Central memory CD4-positive, alpha-beta T cell (primary cell): ENCODE data around the gene MCC.

Experiments used
- DNase-seq: peaks from one replicate; pipeline ENCODE4 v3.0.0; 2022

Gene MCC

GRCh38 chr5:113166852-113167366 is 321.3 kb downstream of the MCC start:
- DNase-seq: no peak

GRCh38 chr5:113166261-113166660 is 322.0 kb downstream of the MCC start:
- no peak for DNase-seq

- DNase-seq: no peak
These were observed 324.2 kb downstream of the MCC start for GRCh38 chr5:113164021-113164420.

- DNase-seq: no peak
These were observed 324.9 kb downstream of the MCC start for GRCh38 chr5:113163328-113163727.

GRCh38 chr5:113162770-113163169 is 325.5 kb downstream of the MCC start:
- no peak for DNase-seq

- no peak for DNase-seq
These were observed 326.0 kb downstream of the MCC start for GRCh38 chr5:113162208-113162607.

- DNase-seq: no peak
These were observed 326.4 kb downstream of the MCC start for GRCh38 chr5:113161806-113162205.

GRCh38 chr5:113157886-113158285 is 330.4 kb downstream of the MCC start:
- no peak for DNase-seq

GRCh38 chr5:113156271-113156877 is 331.9 kb downstream of the MCC start:
- no peak for DNase-seq

GRCh38 chr5:113153512-113154097 is 334.6 kb downstream of the MCC start:
- no peak for DNase-seq

GRCh38 chr5:113152380-113152740 is 335.9 kb downstream of the MCC start:
- DNase-seq: no peak

GRCh38 chr5:113151641-113152379 is 336.4 kb downstream of the MCC start:
- DNase-seq: no peak

GRCh38 chr5:113150821-113151220 is 337.4 kb downstream of the MCC start:
- DNase-seq: no peak

GRCh38 chr5:113150221-113150620 is 338.0 kb downstream of the MCC start:
- no peak for DNase-seq

GRCh38 chr5:113147537-113147936 is 340.7 kb downstream of the MCC start:
- DNase-seq: no peak

- no peak for DNase-seq
These were observed 341.1 kb downstream of the MCC start for GRCh38 chr5:113147101-113147508.

GRCh38 chr5:113145757-113146387 is 342.4 kb downstream of the MCC start:
- DNase-seq: no peak

GRCh38 chr5:113142186-113142585 is 346.1 kb downstream of the MCC start:
- DNase-seq: no peak

GRCh38 chr5:113140837-113141671 is 347.2 kb downstream of the MCC start:
- no peak for DNase-seq

- DNase-seq: no peak
These were observed 354.9 kb downstream of the MCC start for GRCh38 chr5:113133211-113133975.

- DNase-seq: no peak
These were observed 355.7 kb downstream of the MCC start for GRCh38 chr5:113132564-113132963.
